GM19238 (cell line): ENCODE results near the gene TMTC4.

Experiments used
- DNase-seq: peaks from one replicate; pipeline ENCODE4 v3.0.0; 2011; ENCODE audit warnings: low spot score; ENCODE audit not compliant: insufficient read length

TMTC4 gene

DNA sequence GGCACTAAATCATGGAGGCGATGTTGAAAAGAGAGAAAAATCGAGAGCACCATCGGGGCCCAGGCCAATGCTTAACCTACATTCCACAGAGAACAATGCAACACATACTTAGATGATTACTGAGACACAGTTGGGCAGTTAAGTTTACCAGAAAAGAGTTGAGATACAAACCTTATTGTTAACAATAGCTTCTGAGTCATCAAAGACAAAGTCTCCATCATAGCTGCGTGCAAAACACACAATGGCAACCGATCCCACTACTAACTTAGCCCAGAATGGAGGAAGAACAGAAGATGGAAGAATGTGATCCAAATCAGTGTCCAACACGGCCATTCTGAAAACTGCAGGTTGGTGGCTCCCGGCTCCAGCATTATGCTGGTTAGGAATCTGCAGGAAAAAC lies 6.2 kb downstream of the TMTC4 start:
- no peak for DNase-seq

DNA sequence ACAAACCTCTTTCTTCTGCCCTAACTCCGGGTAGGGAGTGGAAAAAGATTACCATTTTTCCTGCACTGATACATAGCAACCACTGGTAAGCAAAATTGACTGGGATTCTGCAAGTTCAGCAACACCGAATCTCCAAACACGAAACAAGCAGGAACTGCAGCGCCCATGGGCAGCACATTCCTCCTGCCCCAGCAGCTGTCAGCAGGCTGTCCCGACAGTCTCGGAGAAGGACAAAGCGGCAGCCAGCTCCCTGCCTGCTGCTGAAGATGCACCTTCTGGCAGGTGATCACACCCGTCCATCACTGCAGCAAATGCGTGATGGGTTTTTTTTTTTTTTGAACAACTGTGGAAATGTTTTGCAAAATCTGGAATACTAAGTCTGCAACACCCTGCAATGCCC lies 6.7 kb downstream of the TMTC4 start:
- DNase-seq: no peak

DNA sequence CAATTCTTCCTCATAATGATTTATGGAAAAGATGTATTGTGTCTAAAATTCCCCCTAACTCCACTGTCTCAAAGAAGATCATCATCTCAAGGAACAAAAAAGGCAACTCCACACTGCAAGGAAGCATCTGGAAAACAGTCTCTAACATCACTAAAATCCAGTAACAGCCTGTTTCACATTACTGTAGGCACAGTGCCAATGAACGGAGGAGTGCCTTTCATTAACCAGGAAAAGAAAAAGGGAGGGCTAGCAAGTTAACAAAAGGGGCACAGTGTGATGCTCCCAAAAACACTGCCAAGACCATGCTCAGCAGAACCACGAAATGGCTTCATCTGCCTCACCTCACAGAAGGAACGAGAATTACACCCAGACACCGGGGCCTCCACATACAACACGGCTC lies 8.5 kb downstream of the TMTC4 start:
- DNase-seq: no peak

DNA sequence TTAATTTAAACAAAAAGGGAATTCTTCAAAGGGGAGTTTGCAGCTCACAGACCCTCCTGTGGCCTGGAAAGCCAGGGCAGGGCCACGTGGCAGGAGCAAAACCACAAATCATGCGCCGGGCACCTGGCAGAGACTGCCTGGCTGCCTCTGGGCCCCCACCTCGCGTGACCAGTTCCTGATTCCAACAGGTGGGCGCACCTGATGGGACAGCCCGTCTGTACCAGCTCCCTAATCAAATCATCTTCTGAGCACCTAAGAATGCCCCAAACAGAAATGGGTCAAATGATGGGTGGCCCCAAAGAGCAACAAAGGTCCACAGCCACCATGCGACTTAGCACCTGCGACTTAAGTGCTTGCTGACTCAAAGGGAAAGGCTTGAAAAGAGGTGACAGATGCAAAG lies 9.2 kb downstream of the TMTC4 start:
- no peak for DNase-seq

DNA sequence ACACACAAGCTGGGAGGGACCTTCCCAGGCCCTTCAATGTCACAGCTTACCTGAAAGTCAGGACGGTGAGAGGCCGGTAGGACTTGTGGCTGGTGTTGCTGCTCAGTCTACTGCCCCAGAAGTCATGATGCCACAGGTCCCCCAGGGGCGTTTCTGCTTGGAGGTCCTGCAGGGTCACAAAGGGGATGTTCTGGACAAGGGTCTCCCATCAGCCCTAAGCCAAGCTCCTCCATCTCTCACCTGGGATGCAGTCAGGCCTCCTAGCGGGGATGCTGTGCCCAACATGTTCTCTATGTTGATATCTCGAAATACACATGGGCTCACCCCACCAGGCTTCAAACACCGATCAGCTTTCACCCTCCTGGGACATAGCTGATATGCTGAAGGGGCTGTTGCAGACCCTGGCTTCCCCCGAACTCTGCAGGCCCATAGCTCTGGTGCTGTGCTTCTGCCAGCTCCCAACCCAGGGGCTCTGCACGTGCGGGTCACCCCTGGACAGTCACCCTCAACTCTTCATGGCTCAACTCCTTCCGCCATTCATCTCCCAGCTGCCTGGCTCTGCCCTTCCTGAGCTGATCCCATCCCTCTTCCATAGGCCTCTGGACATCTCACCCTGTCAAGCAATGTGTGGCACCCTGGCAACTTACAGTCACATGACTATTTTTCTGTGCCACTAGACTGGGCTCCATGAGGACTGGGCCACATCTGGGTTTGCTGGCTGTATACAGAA lies 10.3 kb downstream of the TMTC4 start:
- no peak for DNase-seq

DNA sequence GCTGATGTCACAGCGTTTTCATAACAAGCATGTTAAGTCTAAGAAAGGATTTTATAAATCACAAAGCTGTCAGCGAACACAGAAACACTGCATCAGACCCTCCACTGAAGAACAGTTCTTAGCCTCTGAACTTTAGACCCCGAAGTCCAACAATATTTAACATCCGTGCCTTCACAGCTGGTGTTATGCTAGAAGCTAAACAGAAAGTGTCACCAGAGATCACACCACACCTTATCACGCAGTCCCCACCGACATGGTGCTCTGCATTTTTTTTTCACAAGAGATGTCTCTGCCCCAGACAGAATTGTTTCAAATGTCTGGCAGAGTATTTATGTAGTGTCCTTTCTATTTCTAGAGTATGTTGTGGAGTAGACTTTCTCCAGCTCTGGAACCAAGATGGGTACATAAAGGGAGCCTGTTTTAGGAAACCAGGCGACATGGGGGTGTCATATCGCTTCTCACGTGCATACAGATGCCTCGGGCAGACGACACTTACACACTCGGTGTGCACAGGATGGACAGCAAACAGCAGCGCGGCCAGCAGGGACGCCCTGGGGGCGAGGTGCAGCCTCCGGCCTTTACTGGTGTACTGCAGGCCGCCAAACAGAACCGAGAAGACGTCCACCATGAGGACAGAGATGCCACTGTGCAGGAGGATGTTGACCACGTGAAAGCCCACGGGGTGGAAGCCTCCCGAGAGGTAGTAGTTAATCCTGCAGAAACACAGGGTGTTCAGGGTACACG lies 12.0 kb downstream of the TMTC4 start:
- DNase-seq: no peak

DNA sequence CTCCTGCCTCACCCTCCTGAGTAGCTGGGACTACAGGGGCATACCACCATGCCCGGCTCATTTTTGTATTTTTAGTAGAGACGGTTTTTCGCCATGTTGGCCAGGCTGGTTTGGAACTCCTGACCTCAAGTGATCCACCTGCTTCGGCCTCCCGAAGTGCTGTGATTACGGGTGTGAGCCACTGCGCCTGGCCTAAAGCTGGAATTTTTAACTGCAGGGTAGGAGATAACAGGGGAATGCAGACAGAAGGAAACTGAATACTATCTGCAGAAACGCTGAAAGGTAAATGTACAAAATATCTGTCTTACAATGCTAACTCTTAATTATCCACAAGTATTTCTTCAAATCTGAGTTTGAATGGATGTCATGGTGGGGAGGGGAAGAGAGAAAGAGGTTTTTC lies 13.8 kb downstream of the TMTC4 start:
- no peak for DNase-seq

DNA sequence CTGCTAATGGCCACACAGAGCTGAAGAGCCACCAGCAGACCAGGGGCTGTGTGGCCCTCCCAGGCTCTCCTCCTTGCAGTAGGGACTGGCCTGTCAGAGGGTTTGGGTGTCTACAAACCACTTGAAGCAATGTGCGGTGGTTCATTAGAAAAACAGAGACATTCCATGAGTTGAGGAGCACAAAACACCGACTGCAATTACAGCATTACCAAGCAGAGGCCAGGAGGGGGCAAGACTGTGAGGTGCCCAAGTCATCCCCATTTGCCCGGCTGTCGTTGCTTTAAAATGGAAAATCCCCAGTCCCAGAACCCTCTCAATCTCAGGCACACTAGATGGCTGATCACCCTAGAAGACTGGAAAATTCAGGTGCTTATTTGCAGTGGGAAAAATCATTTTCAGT lies 15.0 kb downstream of the TMTC4 start:
- no peak for DNase-seq

DNA sequence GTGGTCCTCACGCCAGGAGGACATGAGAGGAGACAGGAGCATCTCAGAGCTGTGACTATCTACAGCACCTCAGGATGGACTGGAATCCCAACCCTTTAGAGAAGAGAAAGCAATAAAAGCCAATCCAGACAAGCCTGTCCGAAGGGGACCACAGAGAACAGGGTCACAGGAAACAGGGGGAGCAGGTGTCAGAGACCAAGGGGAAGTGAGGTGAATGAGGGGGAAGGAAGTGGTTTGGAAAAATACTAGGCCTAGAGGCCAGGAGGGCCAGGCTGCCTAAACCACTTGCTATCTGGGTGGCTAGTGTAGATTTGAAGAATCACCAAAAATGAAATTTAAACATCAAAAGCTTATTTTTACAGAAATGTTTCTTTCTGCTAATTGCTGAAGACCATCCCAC lies 16.2 kb downstream of the TMTC4 start:
- DNase-seq: no peak

DNA sequence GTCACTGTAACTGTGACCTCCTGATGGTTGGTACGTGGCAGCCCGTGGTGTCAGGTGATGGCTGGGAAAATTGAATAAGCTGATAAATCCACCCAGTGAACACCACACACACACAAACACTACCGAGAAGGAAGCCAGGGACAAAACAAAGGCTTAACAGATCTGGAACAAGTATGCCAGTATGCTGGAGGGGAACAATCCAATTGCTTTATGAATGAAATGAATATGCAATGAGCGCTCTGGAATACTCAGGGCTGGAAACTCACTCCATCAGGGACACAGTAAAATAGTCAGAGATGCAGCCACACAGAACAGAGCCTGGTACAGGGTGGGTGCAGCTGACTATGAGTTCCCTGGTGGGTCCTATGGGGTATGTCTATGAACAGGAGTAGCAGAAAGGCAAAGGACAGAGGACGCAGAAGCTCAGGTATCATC lies 16.7 kb downstream of the TMTC4 start:
- no peak for DNase-seq

DNA sequence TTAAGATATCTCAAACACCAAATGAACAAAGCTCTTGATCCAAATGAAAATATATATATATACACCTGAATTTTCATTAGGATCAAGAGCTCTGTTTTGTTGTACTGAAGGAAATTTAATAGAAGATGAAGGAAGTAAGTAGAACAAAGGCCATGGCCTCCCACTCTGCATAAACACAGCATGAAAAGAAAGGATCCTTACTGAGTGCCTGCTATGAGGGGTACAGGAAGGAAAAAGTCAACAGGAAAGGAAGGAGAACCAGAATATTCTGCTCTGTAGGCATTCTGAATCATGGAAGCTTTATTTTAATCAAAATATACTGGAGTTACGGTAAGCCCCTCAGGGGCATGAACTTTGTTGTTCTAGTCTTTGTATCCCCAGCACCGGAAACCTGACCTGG lies 22.1 kb downstream of the TMTC4 start:
- no peak for DNase-seq

DNA sequence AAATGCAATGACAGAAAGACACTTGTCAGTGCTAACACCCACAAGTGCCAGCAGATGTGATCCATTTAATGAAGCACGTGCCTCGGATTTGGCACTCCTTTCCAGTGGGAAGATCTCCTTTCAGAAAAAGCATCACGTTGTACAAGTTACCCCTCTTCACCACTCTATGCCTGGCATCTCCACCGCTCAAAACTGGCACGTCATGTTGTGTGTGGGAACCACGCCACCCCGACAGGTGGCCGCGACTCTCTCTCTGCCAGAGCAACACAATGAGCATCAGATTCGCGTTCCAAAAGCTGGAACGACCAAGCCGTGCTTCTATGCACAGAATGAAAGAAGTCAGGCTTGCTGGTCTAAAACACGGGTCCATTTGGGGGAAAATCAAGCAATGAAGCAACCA lies 24.3 kb downstream of the TMTC4 start:
- DNase-seq: no peak

DNA sequence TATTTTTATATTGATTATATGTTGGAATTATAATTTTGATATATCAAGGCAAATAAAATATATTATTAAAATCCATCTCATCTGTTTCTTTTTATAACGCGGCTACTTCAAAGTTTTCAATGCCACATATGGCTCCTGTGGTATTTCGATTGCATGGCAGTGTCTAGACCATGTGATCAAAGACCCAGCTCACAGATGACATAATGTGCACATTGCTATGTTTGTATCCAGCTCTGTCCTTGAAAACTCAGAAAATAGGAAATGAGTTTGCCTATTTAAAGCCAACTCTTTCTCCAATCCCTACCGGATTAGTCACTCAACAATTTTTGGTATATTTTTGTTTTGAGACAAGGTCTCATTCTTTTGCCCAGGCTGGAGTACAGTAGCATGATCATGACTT lies 26.2 kb downstream of the TMTC4 start:
- DNase-seq: no peak

DNA sequence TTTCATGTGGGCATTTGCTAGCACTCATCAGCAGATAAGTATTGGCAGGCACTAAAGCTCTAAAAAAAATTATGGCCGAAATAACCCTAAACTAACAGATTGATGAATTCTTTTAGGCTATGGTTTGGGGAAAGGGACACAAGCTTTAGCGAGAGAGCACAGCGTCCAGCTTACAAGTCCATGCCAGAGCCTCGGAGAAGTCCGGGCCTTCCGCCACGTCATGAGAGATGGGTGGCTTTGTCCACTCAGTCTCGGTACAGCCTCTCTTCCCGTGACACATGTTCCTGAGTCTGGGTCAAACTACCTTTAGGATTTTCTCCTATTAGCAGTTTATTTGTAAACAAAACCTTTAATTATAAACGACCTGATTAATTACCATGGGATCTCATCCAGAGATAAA lies 27.7 kb downstream of the TMTC4 start:
- no peak for DNase-seq

DNA sequence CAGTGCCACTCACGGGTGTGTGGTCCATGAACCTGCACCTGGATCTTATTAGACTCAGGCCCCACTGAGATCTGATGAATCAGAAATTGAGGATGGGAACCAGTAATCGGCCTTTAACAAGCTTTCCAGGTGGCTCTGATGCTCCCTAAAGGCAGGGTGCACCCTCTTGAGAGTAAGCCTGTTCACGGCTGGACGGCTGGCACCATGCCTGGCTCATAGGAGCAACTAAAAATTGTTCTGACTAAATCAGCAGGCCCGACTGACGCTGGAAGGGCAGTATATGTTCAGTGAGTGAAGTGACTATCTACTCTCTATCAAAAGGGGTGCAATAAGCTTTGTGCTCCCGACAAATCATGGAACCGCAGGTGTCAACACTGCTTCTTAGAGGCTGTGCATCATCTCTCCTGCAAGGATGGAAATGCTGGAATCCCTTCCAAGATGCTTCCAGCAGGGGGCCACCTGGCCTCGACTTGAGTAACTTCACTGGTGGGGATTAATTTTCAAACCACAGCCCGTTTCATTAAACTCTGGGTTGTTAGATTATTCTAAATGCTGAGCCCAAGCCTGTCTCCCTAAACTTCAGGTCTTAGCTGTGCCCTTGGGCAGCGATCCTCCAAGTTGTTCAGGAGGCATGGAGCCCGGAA lies 28.4 kb downstream of the TMTC4 start:
- no peak for DNase-seq

DNA sequence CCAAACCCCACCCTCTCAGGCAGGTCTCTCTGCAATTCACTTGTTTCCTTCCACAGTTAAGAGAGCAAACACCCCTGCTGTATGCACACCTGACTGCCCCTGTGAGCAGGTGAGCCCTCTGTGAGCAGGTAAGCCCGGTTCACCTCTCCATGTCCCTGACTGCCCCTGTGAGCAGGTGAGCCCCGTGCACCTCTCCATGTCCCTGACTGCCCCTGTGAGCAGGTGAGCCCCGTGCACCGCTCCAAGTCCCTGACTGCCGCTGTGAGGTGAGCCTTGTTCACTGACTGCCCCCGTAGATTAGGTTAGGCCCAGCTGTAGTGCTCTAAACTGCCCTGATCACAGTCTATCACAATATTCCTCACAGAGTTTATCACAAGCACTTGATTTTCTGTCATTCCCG lies 29.2 kb downstream of the TMTC4 start:
- DNase-seq: no peak

DNA sequence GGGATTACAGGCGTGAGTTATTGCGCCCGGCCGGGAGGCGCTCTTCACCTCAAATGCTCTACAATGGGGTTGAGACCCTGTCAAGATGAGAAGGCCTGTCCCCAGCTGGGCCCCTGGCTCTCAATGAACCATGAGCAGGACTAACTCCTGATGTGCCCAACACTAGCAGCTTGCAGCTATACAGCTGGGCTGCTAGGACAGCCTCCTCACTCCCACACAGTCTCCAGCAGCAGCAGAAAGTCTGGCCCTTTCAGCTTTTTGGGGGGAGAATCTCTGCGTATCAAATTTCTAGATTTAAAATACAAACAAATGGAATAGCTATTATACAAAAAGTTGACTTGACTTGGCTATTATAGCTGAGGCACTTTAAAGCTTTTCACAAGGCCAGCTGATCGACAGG lies 30.2 kb downstream of the TMTC4 start:
- no peak for DNase-seq

DNA sequence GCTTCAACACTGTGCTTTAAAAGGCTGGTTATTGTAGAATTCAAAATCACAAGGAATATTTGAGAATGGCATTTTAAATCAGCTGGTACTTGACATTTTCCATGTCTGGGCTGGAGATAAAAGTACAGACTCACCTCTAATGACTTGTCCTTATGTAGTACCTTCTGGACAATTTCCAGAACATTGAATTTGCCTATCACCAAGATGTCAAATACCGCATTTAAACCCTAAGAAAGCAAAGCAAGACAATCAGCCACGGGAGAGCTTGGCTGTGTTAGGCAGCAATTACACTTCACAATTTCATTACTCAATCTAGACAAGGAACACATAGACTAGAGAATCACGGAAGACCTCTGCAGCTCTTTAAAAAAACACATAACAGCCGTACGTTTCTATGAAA lies 36.8 kb downstream of the TMTC4 start:
- no peak for DNase-seq

DNA sequence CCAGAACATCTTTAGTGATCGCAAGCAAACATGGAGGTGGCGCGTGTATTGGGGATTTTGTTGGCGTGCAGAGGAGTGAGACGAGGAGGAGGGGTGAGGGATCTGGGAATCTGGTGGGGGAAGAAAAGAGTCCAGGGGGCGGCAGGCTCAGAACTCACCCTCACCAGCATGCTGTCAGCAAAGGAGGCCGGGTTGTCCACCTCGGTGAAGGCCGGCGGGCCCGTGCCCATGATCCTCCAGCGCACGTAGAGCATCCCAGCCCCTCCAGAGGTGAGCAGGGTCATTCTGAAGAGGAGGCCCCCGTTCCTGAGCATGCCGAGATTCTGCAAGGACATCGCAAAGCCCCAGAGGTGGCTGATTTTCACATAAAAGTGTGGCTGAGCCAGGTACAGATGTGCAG lies 37.2 kb downstream of the TMTC4 start:
- no peak for DNase-seq

DNA sequence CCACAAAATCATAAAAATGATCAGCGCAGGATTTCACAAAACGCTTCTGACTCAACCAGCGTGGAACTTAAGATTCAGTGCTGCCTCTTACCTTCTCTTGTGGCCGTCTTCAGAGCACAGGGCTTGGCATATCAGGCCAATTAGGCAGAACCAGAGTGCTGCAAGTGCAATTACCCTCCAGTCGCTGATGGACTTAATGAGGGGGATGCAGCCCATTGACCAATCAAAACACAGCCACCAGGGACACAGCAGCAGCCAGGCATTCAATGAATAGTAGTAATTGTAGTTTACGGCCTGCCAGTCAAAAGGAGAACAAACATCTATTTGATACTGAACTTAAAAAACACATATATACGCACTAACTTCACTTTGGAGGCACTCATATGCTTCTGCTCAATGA lies 38.2 kb downstream of the TMTC4 start:
- DNase-seq: no peak

DNA sequence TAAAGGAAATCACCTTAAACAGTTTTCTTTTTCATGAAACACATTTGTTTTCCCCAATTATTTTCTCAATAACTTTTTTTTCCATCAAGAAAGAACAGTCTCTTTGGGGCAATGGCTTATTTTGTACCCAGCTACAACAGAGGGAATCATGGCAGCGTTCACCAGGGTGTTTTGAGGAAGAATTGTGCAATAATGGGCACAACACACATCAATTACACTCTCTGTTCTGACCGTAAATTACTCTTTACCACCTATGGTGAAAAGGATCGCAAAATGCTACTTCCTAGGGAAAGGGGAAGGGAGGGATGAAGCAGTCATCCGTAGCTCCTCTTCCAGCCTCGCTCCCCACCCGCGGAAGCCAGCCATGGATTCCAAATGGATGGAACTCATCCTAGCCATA lies 38.6 kb downstream of the TMTC4 start:
- DNase-seq: no peak

DNA sequence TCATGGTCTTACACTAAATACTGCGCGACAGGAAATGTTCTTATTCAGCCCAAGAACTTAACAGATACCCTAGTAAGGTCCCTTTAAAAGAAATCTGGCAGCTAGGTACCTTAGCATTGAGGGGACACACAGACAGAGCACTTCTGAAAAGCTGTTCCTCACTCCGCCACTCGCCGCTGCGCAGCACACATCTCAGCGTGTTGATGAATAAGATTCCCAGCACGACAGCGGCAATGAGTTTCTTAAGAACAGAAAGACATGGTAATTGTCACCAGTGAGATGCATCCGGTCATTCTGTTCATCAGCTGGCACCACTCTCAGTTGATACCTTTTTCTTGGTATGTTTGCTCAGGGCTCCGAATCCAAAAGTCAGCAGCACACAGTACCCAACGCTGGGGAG lies 39.9 kb downstream of the TMTC4 start:
- DNase-seq: no peak

DNA sequence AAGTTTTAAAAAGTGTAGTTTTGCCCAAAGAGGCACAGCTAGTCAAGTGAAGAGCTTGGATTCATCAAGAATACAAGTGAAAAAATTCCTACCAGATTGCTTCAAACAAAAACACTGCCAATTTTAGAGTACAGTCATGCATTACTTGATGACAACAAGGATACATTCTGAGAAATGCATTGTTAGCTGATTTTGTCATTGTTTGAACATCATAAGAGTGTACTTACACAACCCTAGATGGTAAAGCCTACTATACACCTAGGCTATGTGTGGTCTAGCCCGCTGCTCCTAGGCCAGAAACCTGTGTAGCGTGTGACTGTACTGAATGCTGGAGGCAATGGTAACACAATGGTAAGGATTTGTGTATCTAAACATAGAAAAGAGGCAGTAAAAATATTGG lies 41.1 kb downstream of the TMTC4 start:
- no peak for DNase-seq
